Thyroid gland (tissue), 4 donors: ENCODE data around the gene ATP7B.

Source experiments
- POLR2A ChIP-seq, 2 donors: fragments of 450-650 bp; IDR thresholded peaks; one replicate each; pipeline ENCODE4 v1.6.1; 2017; ENCODE audit warnings: antibody characterized with exemption in 2 of 2, mild to moderate bottlenecking in 2 of 2, moderate library complexity in 1 of 2
- TF ChIP-seq, protein P1 (sequence below), 6 experiments: fragments of 200-600 bp in 3 of 6; fragments of 450-650 bp in 3 of 6; sonication (generic) in 3 of 6; IDR thresholded peaks; one replicate each; pipeline ENCODE4 v1.5.1; 2016 to 2019; ENCODE audit warnings: antibody characterized with exemption in 6 of 6, mild to moderate bottlenecking in 2 of 6, inconsistent platforms in 1 of 6, moderate library complexity in 1 of 6

DNA sequence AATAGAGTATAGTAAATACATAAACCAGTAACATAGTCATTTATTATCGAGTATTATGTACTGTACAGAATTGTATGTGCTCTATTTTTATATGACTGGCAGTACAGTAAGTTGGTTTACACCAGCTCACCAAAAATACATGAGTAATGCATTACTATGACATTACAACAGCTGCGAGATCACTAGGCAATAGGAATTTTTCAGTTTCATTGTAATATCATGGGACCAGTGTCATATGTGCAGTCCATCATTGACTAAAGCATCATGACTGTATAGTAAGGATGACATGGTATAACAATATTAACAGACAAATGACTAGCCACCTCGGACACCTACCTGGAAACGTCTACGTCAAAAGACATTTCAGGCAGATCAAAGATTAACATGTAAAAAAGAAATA lies 33.6 kb downstream of the ATP7B start:
- TF ChIP-seq POLR2A (IDR thresholded peaks at IDR 0.05) = no peak
- TF ChIP-seq, protein P1, sequence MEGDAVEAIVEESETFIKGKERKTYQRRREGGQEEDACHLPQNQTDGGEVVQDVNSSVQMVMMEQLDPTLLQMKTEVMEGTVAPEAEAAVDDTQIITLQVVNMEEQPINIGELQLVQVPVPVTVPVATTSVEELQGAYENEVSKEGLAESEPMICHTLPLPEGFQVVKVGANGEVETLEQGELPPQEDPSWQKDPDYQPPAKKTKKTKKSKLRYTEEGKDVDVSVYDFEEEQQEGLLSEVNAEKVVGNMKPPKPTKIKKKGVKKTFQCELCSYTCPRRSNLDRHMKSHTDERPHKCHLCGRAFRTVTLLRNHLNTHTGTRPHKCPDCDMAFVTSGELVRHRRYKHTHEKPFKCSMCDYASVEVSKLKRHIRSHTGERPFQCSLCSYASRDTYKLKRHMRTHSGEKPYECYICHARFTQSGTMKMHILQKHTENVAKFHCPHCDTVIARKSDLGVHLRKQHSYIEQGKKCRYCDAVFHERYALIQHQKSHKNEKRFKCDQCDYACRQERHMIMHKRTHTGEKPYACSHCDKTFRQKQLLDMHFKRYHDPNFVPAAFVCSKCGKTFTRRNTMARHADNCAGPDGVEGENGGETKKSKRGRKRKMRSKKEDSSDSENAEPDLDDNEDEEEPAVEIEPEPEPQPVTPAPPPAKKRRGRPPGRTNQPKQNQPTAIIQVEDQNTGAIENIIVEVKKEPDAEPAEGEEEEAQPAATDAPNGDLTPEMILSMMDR (IDR thresholded peaks at IDR 0.05) = no peak
